Right lobe of liver (tissue), 4 donors: ENCODE results near the gene AKNA.

Experiments used
- CTCF ChIP-seq, 4 donors: fragments of 200-600 bp in 3 of 4; fragments of 450-650 bp in 1 of 4; IDR thresholded peaks; one replicate each; pipeline versions ENCODE4 v1.5.1 to v1.8.0; 2016 to 2022; ENCODE audit warnings: antibody characterized with exemption in 4 of 4, mild to moderate bottlenecking in 2 of 4
- POLR2A ChIP-seq: fragments of 450-650 bp; IDR thresholded peaks from one replicate; pipeline ENCODE4 v1.6.1; 2017; ENCODE audit warnings: antibody characterized with exemption, mild to moderate bottlenecking
- donor health status: DM: no; HTN: no; CAD: no.
- donor health status: DM: no; HTN: no; CAD: no.
- donor health status: DM: no; HTN: yes; CAD: no.

DNA sequence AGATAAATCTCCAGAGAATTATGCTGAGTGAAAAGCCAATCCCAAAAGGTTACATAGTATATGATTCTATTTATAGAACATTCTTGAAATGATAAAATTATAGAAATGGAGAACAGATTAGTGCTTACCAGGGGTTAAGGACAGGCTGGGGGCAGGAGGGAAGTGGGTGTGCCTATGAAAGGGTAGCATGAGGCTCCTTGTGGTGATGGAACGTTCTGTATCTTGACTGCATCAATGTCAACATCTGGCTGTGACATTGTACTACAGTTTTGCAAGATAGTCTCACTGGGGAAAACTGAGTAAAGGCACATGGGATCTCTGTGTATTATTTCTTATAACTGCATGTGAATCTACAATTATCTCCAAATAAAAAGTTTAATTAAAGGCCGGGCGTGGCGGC lies 35.9 kb downstream of the AKNA start:
- TF ChIP-seq CTCF (IDR thresholded peaks at IDR 0.05) (no peak), POLR2A (no peak)
